Adipocyte (in vitro differentiated cells): ENCODE measurements around the gene BCOR.

Experiments used
- DNase-seq: peaks from one replicate; pipeline ENCODE4 v3.0.0-alpha.2; 2015; ENCODE audit warnings: low read depth
- H3K27me3 ChIP-seq: replicated peaks from 2 replicates; pipeline ENCODE4 v1.7.0; 2013; ENCODE audit warnings: mild to moderate bottlenecking, low read length, moderate library complexity; ENCODE audit not compliant: control insufficient read depth, insufficient read depth
- H3K36me3 ChIP-seq: 2 replicates; pipeline ENCODE4 v1.7.0; 2013; ENCODE audit warnings: low read length, mild to moderate bottlenecking, moderate library complexity; ENCODE audit not compliant: control insufficient read depth, insufficient read depth, severe bottlenecking
- H3K4me1 ChIP-seq: 2 replicates; pipeline ENCODE4 v1.7.0; 2013; ENCODE audit warnings: mild to moderate bottlenecking, low read length, moderate library complexity; ENCODE audit not compliant: control insufficient read depth, insufficient read depth
- H3K4me3 ChIP-seq: 2 replicates; pipeline ENCODE4 v1.7.0; 2013; ENCODE audit warnings: mild to moderate bottlenecking, low read length, moderate library complexity
- H3K9ac ChIP-seq: 2 replicates; pipeline ENCODE4 v1.7.0; 2013; ENCODE audit warnings: mild to moderate bottlenecking, low read length, moderate library complexity
- H3K9me3 ChIP-seq: 2 replicates; pipeline ENCODE4 v1.7.0; 2013; ENCODE audit warnings: mild to moderate bottlenecking, low read length, moderate library complexity; ENCODE audit not compliant: control insufficient read depth

BCOR gene

GRCh38 chrX:40080894-40081678 lies 16.7 kb downstream of the BCOR start:
- DNase-seq: no peak
- Histone ChIP-seq H3K4me1 (peaks cover 2% of the 10 kb centered on the region), H3K36me3 (no peaks in the 10 kb centered on the region)

GRCh38 chrX:40079572-40079971 lies 18.2 kb downstream of the BCOR start:
- DNase-seq: no peak
- no peak overlapping the region for H3K9ac ChIP-seq
- no peak overlapping the region for H3K4me3 ChIP-seq
- peaks cover 2% of the 10 kb centered on the region for H3K36me3 ChIP-seq
- H3K9me3 ChIP-seq: no peaks in the 10 kb centered on the region
- peaks cover 2% of the 10 kb centered on the region for H3K4me1 ChIP-seq
- H3K27me3 ChIP-seq: peaks cover 26% of the 10 kb centered on the region

More at GRCh38 chrX:40080894-40081678, 16.7 kb downstream of the BCOR start:
- Histone ChIP-seq H3K9ac (no peak overlapping the region), H3K9me3 (no peaks in the 10 kb centered on the region), H3K4me3 (no peak overlapping the region), H3K27me3 (peaks cover 22% of the 10 kb centered on the region)

- H3K9ac ChIP-seq: no peak overlapping the region
- H3K9me3 ChIP-seq: no peaks in the 10 kb centered on the region
- H3K4me1 ChIP-seq: no peaks in the 10 kb centered on the region
- no peak for DNase-seq
- H3K4me3 ChIP-seq: no peak overlapping the region
- peaks cover 4% of the 10 kb centered on the region for H3K36me3 ChIP-seq
- peaks cover 22% of the 10 kb centered on the region for H3K27me3 ChIP-seq
Observed at GRCh38 chrX:40078489-40079227, 19.1 kb downstream of the BCOR start.

- Histone ChIP-seq H3K36me3 (peaks cover 7% of the 10 kb centered on the region), H3K4me3 (no peak overlapping the region), H3K4me1 (no peaks in the 10 kb centered on the region), H3K9ac (no peak overlapping the region), H3K27me3 (peaks cover 22% of the 10 kb centered on the region), H3K9me3 (no peaks in the 10 kb centered on the region)
- no peak for DNase-seq
Observed at GRCh38 chrX:40077906-40078305, 19.9 kb downstream of the BCOR start.

GRCh38 chrX:40076750-40077575 lies 20.8 kb downstream of the BCOR start:
- H3K4me1 ChIP-seq: no peaks in the 10 kb centered on the region
- no peak overlapping the region for H3K9ac ChIP-seq
- no peak for DNase-seq
- no peaks in the 10 kb centered on the region for H3K9me3 ChIP-seq
- no peak overlapping the region for H3K4me3 ChIP-seq
- peaks cover 22% of the 10 kb centered on the region for H3K27me3 ChIP-seq
- H3K36me3 ChIP-seq: peaks cover 10% of the 10 kb centered on the region

- no peaks in the 10 kb centered on the region for H3K4me1 ChIP-seq
- H3K4me3 ChIP-seq: no peak overlapping the region
- peaks cover 17% of the 10 kb centered on the region for H3K27me3 ChIP-seq
- peaks cover 14% of the 10 kb centered on the region for H3K36me3 ChIP-seq
- DNase-seq: no peak
- H3K9me3 ChIP-seq: no peaks in the 10 kb centered on the region
- no peak overlapping the region for H3K9ac ChIP-seq
Observed at GRCh38 chrX:40074959-40075332, 22.8 kb downstream of the BCOR start.

GRCh38 chrX:40074080-40074958 lies 23.4 kb downstream of the BCOR start:
- peaks cover 14% of the 10 kb centered on the region for H3K36me3 ChIP-seq
- H3K4me1 ChIP-seq: no peaks in the 10 kb centered on the region
- no peak overlapping the region for H3K4me3 ChIP-seq
- no peak for DNase-seq
- H3K27me3 ChIP-seq: peaks cover 13% of the 10 kb centered on the region
- no peaks in the 10 kb centered on the region for H3K9me3 ChIP-seq
- H3K9ac ChIP-seq: no peak overlapping the region

GRCh38 chrX:40073439-40074054 lies 24.2 kb downstream of the BCOR start:
- H3K27me3 ChIP-seq: peaks cover 12% of the 10 kb centered on the region
- DNase-seq: no peak
- H3K9me3 ChIP-seq: no peaks in the 10 kb centered on the region
- H3K9ac ChIP-seq: no peak overlapping the region
- H3K36me3 ChIP-seq: peaks cover 14% of the 10 kb centered on the region
- no peaks in the 10 kb centered on the region for H3K4me1 ChIP-seq
- no peak overlapping the region for H3K4me3 ChIP-seq

- peaks cover 14% of the 10 kb centered on the region for H3K36me3 ChIP-seq
- DNase-seq: no peak
- no peaks in the 10 kb centered on the region for H3K4me1 ChIP-seq
- no peak overlapping the region for H3K9ac ChIP-seq
- no peaks in the 10 kb centered on the region for H3K9me3 ChIP-seq
- peaks cover 12% of the 10 kb centered on the region for H3K27me3 ChIP-seq
- no peak overlapping the region for H3K4me3 ChIP-seq
Observed at GRCh38 chrX:40072246-40072645, 25.5 kb downstream of the BCOR start.

GRCh38 chrX:40068048-40068447 lies 29.7 kb downstream of the BCOR start:
- no peak for DNase-seq
- H3K9me3 ChIP-seq: no peaks in the 10 kb centered on the region
- no peak overlapping the region for H3K4me3 ChIP-seq
- no peaks in the 10 kb centered on the region for H3K4me1 ChIP-seq
- H3K27me3 ChIP-seq: peaks cover 6% of the 10 kb centered on the region
- peaks cover 12% of the 10 kb centered on the region for H3K36me3 ChIP-seq
- no peak overlapping the region for H3K9ac ChIP-seq
